Endothelial cell of umbilical vein (primary cell): Measurements from ENCODE around the gene PFDN1. TPM values are rescaled to one million over a fixed set of nuclear protein-coding genes. Genes with fewer than 3 reads are reported as not detected.

Experiments used
- BruUV-seq: library from RNA; stranded (reverse); fragments of 400-500 nt; replicated peaks from 2 replicates; lab custom pipeline; 2021; lab: Mats Ljungman, UMichigan
- CTCF ChIA-PET: fragments of 300-600, 350-600 bp; sonication (Branson Sonifier 250); formaldehyde crosslinking; loops from one replicate; lab custom pipeline; 2021; ENCODE audit warnings: antibody characterized with exemption, inconsistent platforms; lab: Charles Lee
- POLR2A ChIA-PET: fragments of 300-600, 350-600 bp; sonication (Branson Sonifier 250); formaldehyde crosslinking; loops from one replicate; lab custom pipeline; 2021; ENCODE audit warnings: antibody characterized with exemption, inconsistent platforms; lab: Charles Lee
- DNase-seq: peaks from one replicate; pipeline ENCODE4 v3.0.0-alpha.2; 2011; ENCODE audit warnings: low read depth, low spot score
- FAIRE-seq: peaks from 2 replicates; lab custom pipeline; 2011; peaks lifted over from hg19 to GRCh38; lab: Jason Lieb, UNC
- H2AFZ ChIP-seq: 2 replicates; pipeline ENCODE4 v1.6.0; 2012; ENCODE audit warnings: low read depth, low read length, control low read depth, inconsistent platforms
- H3K27ac ChIP-seq: 2 replicates; pipeline ENCODE4 v1.5.1; 2011; ENCODE audit warnings: low read depth, mild to moderate bottlenecking, control low read depth, low read length, moderate library complexity; ENCODE audit not compliant: insufficient read depth
- H3K27me3 ChIP-seq, 2 experiments: 2 replicates each; pipeline versions ENCODE4 v1.6.0 to v1.6.1; 2011; ENCODE audit warnings: low read length in 2 of 2, mixed read lengths in 1 of 2; ENCODE audit not compliant: control insufficient read depth in 2 of 2, insufficient read depth in 2 of 2
- H3K36me3 ChIP-seq, 2 experiments: 2 replicates in 1 of 2; 3 replicates in 1 of 2; pipeline ENCODE4 v1.5.1; 2011; ENCODE audit warnings: low read length in 2 of 2, mild to moderate bottlenecking in 1 of 2, moderate library complexity in 1 of 2; ENCODE audit not compliant: control insufficient read depth in 2 of 2, insufficient read depth in 2 of 2; ENCODE audit errors: extremely low read depth in 1 of 2
- H3K4me1 ChIP-seq: 3 replicates; pipeline ENCODE4 v1.5.1; 2011; ENCODE audit warnings: mild to moderate bottlenecking, low read length; ENCODE audit not compliant: control insufficient read depth, insufficient read depth; ENCODE audit errors: extremely low read depth
- H3K4me2 ChIP-seq: 2 replicates; pipeline ENCODE4 v1.6.1; 2011; ENCODE audit warnings: low read length, control low read depth, mixed read lengths; ENCODE audit not compliant: insufficient read depth
- H3K4me3 ChIP-seq, 3 experiments: fragments of 200-600 bp in 1 of 3; sonication (generic), shearing (Covaris generic) in 1 of 3; replicated peaks in 1 of 3; 2 replicates each; pipeline ENCODE4 v1.5.1; 2011 to 2016; ENCODE audit warnings: control low read depth in 3 of 3, low read length in 3 of 3, mild to moderate bottlenecking in 2 of 3, inconsistent platforms in 1 of 3, low read depth in 1 of 3, moderate library complexity in 1 of 3; ENCODE audit not compliant: insufficient read depth in 1 of 3
- H3K79me2 ChIP-seq: 2 replicates; pipeline ENCODE4 v1.6.0; 2012; ENCODE audit warnings: low read length, inconsistent platforms; ENCODE audit not compliant: control insufficient read depth, insufficient read depth
- H3K9ac ChIP-seq: replicated peaks from 2 replicates; pipeline ENCODE3; 2011; ENCODE audit warnings: low read length, control low read depth; ENCODE audit not compliant: insufficient read depth; ENCODE audit errors: extremely low read depth
- H3K9me1 ChIP-seq: replicated peaks from 3 replicates; pipeline ENCODE4 v1.6.0; 2011; ENCODE audit warnings: mild to moderate bottlenecking, low read length; ENCODE audit not compliant: control insufficient read depth, insufficient read depth; ENCODE audit errors: extremely low read depth
- H3K9me3 ChIP-seq: replicated peaks from 2 replicates; pipeline ENCODE4 v1.5.1; 2012; ENCODE audit warnings: low read length, inconsistent platforms; ENCODE audit not compliant: control insufficient read depth, insufficient read depth
- H4K20me1 ChIP-seq: replicated peaks from 2 replicates; pipeline ENCODE3; 2011; ENCODE audit warnings: mild to moderate bottlenecking, low read length; ENCODE audit not compliant: control insufficient read depth, insufficient read depth; ENCODE audit errors: extremely low read depth
- EZH2 ChIP-seq: IDR thresholded peaks from 2 replicates; pipeline ENCODE4 v1.6.1; 2012; ENCODE audit warnings: borderline replicate concordance, low read depth, mild to moderate bottlenecking, moderate library complexity, low read length, inconsistent platforms; ENCODE audit not compliant: severe bottlenecking
- FOS ChIP-seq: IDR thresholded peaks from 2 replicates; pipeline ENCODE4 v1.6.1; 2011; ENCODE audit warnings: mild to moderate bottlenecking, low read length, moderate library complexity, borderline replicate concordance; ENCODE audit not compliant: insufficient read depth
- GATA2 ChIP-seq: IDR thresholded peaks from 2 replicates; pipeline ENCODE4 v1.7.0; 2011; ENCODE audit warnings: low read depth, mild to moderate bottlenecking, moderate library complexity, mixed read lengths, low read length; ENCODE audit not compliant: insufficient read length, insufficient read depth
- JUN ChIP-seq: IDR thresholded peaks from 2 replicates; pipeline ENCODE4 v1.6.1; 2011; ENCODE audit warnings: borderline replicate concordance, low read depth; ENCODE audit not compliant: insufficient read length, insufficient read depth
- MYC ChIP-seq: IDR thresholded peaks from one replicate; pipeline ENCODE4 v1.6.1; 2011; ENCODE audit warnings: mild to moderate bottlenecking, low read depth, low read length
- POLR2A ChIP-seq: IDR thresholded peaks from 2 replicates; pipeline ENCODE4 v1.6.1; 2012; ENCODE audit warnings: low read depth, mild to moderate bottlenecking, control low read depth, low read length
- POLR2AphosphoS5 ChIP-seq: IDR thresholded peaks from 2 replicates; pipeline ENCODE4 v1.6.1; 2012; ENCODE audit warnings: low read depth, mild to moderate bottlenecking, control low read depth, low read length, moderate library complexity; ENCODE audit not compliant: insufficient read depth
- dilution Hi-C: fragments of 300-500 bp; cut with MboI; formaldehyde crosslinking; loops from one replicate; pipeline ENCODE4 v1.15.0; 2019; ENCODE audit warnings: low sequenced_read_pairs; ENCODE audit not compliant: extremely low pct_ligation_motif_present
- intact Hi-C: fragments of 100-400 bp; cut with micrococcal nuclease; formaldehyde crosslinking; loops from one replicate; pipeline ENCODE4 v1.10.0; 2022
- polyA plus RNA-seq, 4 experiments: library from polyadenylated mRNA; depleted of rRNA in 3 of 4; stranded (reverse) in 3 of 4; unstranded in 1 of 4; fragments of >200 nt; gene quantifications; 2 replicates each; pipeline versions ENCODE4 v1.2.1 to v1.2.3, GENCODE V29; 2011 to 2012; ENCODE audit warnings: missing spikeins in 1 of 4
- total RNA-seq: library from RNA; stranded (reverse); gene quantifications from 2 replicates; pipeline ENCODE4 v1.2.3, GENCODE V29; 2021
- TF ChIP-seq, protein P1 (sequence below): IDR thresholded peaks from 2 replicates; pipeline ENCODE4 v1.6.1; 2011; ENCODE audit not compliant: insufficient read depth, insufficient read length
- TF ChIP-seq, protein P2 (sequence below), 2 donors: IDR thresholded peaks; 1 replicate in 1 of 2; 2 replicates in 1 of 2; pipeline ENCODE4 v1.5.1; 2011; ENCODE audit warnings: low read length in 2 of 2, mild to moderate bottlenecking in 2 of 2, moderate library complexity in 2 of 2, control low read depth in 1 of 2, inconsistent platforms in 1 of 2, low read depth in 1 of 2; ENCODE audit not compliant: insufficient read depth in 1 of 2; ENCODE audit errors: extremely low read depth in 1 of 2

PFDN1 gene
- total and polyA plus RNA-seq, 2 donors (not counting 3 experiments of a cell fraction or from before 2014, with no cell fraction given): 107 to 158 TPM

DNA sequence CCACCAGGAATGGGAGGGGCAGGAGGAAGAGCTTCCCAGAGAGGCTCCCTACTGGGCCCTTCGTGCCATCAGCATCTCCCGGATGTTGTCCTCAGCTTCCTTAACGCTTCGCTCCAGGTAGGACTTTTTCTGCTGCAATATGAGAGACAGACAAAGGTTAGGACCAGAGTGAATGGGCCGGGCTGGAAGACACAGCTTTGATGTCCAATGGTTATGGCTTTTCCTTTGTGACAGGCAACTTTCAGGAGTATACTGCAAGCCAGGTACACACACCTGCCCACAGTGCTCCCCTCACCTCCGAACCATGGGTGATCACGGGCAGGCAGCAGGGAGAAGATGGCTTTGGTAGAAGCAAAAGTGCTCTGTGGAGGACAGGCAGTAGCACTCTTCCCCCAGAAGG is 57.0 kb downstream of the PFDN1 start:
- CTCF ChIA-PET: interaction anchor here (0.7 to 17.3 kb wide), 20 partner anchors 10 to 473 kb away, joined by 3 to 1214 read pairs (median 11); partner anchors contain the start of genes HBEGF, PFDN1 and SLC4A9
- POLR2A ChIA-PET: interaction anchor here (0.9 to 7.3 kb wide), 6 partner anchors 16 to 100 kb away, joined by 3 to 112 read pairs (median 4); partner anchors contain the start of gene HBEGF
- peaks cover 50% of the 10 kb centered on the region for H3K4me1 ChIP-seq

More for the DNA sequence above, 57.0 kb downstream of the PFDN1 start:
- TSS peak; percentile 52 for BruUV-seq
- H3K79me2 ChIP-seq: peaks cover 17% of the 10 kb centered on the region
- H2AFZ ChIP-seq: no peak overlapping the region
- peak overlapping the region; percentile 57 for H3K27ac ChIP-seq
- no peaks in the 10 kb centered on the region for H3K9me1 ChIP-seq
- dilution Hi-C loops: no loop called here
- TF ChIP-seq POLR2AphosphoS5 (no peak), POLR2A (no peak), EZH2 (no peak), GATA2 (no peak), MYC (no peak), FOS (no peak), JUN (no peak)
- TF ChIP-seq, protein P1, sequence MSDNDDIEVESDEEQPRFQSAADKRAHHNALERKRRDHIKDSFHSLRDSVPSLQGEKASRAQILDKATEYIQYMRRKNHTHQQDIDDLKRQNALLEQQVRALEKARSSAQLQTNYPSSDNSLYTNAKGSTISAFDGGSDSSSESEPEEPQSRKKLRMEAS: no peak
- TF ChIP-seq, protein P2, sequence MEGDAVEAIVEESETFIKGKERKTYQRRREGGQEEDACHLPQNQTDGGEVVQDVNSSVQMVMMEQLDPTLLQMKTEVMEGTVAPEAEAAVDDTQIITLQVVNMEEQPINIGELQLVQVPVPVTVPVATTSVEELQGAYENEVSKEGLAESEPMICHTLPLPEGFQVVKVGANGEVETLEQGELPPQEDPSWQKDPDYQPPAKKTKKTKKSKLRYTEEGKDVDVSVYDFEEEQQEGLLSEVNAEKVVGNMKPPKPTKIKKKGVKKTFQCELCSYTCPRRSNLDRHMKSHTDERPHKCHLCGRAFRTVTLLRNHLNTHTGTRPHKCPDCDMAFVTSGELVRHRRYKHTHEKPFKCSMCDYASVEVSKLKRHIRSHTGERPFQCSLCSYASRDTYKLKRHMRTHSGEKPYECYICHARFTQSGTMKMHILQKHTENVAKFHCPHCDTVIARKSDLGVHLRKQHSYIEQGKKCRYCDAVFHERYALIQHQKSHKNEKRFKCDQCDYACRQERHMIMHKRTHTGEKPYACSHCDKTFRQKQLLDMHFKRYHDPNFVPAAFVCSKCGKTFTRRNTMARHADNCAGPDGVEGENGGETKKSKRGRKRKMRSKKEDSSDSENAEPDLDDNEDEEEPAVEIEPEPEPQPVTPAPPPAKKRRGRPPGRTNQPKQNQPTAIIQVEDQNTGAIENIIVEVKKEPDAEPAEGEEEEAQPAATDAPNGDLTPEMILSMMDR (IDR thresholded peaks at IDR 0.05; ENCODE audit: extremely low read depth in 1 of 2, insufficient read depth in 1 of 2, low read depth in 1 of 2, low read length in 2 of 2): no peak
- no peak overlapping the region for H3K4me3 ChIP-seq
- H3K9me3 ChIP-seq: no peaks in the 10 kb centered on the region
- FAIRE-seq (no peak), DNase-seq (no peak)
- intact Hi-C loops: loop anchor here (1.0 to 10.0 kb wide), 6 partner anchors 15 to 389 kb away; partner anchors contain the start of genes CD14 and TMCO6
- H3K4me2 ChIP-seq: peak overlapping the region; percentile 47
- H3K27me3 ChIP-seq: no peaks in the 10 kb centered on the region
- H3K36me3 ChIP-seq: no peaks in the 10 kb centered on the region
- H4K20me1 ChIP-seq: no peaks in the 10 kb centered on the region
- peak overlapping the region; percentile 40 for H3K9ac ChIP-seq
